ENCODE measurements around the gene ASPG.

DNA sequence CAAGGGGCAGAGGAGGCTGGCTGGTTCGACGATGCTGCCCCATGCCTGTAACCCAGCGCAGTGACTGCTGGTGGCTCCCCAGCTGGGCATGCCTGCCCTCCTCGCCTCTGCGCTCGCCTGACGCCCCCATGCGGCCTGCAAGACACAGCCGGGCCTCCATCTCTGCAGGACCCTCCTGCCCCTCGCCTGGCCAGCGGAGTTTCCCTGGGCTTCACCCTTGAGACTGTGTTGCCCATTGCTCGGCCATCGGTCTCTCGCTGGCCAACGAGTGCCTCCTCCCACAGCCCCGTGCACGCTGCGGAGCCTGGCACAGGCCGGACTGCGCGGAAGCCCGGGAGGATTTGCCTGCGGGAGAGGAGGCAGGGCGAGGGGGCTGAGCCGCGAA is 17.6 kb downstream of the ASPG start:
- no peak for TF ChIP-seq ZFX (IDR thresholded peaks at IDR 0.05)
- TF ChIP-seq, protein P1, sequence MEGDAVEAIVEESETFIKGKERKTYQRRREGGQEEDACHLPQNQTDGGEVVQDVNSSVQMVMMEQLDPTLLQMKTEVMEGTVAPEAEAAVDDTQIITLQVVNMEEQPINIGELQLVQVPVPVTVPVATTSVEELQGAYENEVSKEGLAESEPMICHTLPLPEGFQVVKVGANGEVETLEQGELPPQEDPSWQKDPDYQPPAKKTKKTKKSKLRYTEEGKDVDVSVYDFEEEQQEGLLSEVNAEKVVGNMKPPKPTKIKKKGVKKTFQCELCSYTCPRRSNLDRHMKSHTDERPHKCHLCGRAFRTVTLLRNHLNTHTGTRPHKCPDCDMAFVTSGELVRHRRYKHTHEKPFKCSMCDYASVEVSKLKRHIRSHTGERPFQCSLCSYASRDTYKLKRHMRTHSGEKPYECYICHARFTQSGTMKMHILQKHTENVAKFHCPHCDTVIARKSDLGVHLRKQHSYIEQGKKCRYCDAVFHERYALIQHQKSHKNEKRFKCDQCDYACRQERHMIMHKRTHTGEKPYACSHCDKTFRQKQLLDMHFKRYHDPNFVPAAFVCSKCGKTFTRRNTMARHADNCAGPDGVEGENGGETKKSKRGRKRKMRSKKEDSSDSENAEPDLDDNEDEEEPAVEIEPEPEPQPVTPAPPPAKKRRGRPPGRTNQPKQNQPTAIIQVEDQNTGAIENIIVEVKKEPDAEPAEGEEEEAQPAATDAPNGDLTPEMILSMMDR (conservative IDR thresholded peaks at IDR 0.05): no peak; the same call in 1 of the 2 replicates

Measured in C4-2B (cell line).